ENCODE measurements around the gene KCNQ5. TPM values are rescaled to one million over a fixed set of nuclear protein-coding genes. Genes with fewer than 3 reads are reported as not detected.

KCNQ5 gene
- total RNA-seq, 1 donor from 2014 or later, result not detected

DNA sequence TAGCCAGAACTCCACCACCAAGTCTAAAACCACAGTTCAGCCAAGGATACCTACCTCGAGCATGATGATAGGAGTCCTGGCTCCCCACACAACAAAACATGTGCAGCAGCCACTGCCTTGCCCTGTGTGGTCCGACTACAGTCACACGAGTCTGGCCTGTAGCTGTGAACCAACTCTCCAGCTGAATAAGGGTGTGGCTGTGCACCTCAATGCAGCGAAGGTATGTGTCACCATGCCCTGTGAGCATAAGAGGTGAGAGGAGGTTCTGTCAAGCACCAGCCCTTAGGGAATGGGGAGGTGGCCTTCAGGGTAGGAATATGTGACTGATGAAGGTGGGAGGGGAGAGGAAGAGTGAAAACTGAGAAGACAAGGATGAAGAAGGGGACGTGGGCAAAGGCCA lies 620.1 kb downstream of the KCNQ5 start:
- H2AFZ ChIP-seq (replicated peaks), result no peak overlapping the region
- no peaks in the 10 kb centered on the region for H3K27me3 ChIP-seq
- Mint-ChIP-seq H3K4me3 (no peak overlapping the region), H3K9me3 (no peaks in the 10 kb centered on the region), H3K4me1 (no peaks in the 10 kb centered on the region), H3K27ac (no peak overlapping the region), H3K36me3 (peaks cover 2% of the 10 kb centered on the region), H3K27me3 (ENCODE audit: insufficient read depth, low read depth) (peaks cover 2% of the 10 kb centered on the region)
- H3K9me3 ChIP-seq (ENCODE audit: low read depth), result no peaks in the 10 kb centered on the region
- no peaks in the 10 kb centered on the region for H3K79me2 ChIP-seq (ENCODE audit: low read depth)
- no peaks in the 10 kb centered on the region for H3K4me1 ChIP-seq
- no peaks in the 10 kb centered on the region for H3K36me3 ChIP-seq
- H3K9ac ChIP-seq, result no peak overlapping the region
- H3K4me3 ChIP-seq, result no peak overlapping the region
- TF ChIP-seq EZH2phosphoT487 (IDR thresholded peaks at IDR 0.05) (no peak), EZH2 (IDR thresholded peaks at IDR 0.05) (no peak), CTCF (IDR thresholded peaks at IDR 0.05) (no peak)
- no peak overlapping the region for H3K4me2 ChIP-seq
- H4K20me1 ChIP-seq (ENCODE audit: low read depth), result no peaks in the 10 kb centered on the region
- no peak for DNase-seq (ENCODE audit: low spot score)
- H3F3A ChIP-seq (ENCODE audit: low read depth), result no peaks in the 10 kb centered on the region
- H3K27ac ChIP-seq, result no peak overlapping the region

Small RNAs within 50 kb of the gene (microRNA-seq; reads per million reads assigned to microRNA genes)
- not detected for gene MIR4282

Small RNAs within 50 kb of the gene (small RNA-seq; reads per million reads assigned to genes)
- gene MIR4282, result not detected
